H9 (cell line): Measurements from ENCODE around the gene EEF1A2. TPM values are rescaled to one million over a fixed set of nuclear protein-coding genes. Genes with fewer than 3 reads are reported as not detected.
A peak's percentile ranks its signal among the peaks of the same experiment; 100 is the strongest.

Experiments
- DNase-seq: peaks from one replicate; pipeline ENCODE4 v3.0.0-alpha.2; 2017
- H2AFZ ChIP-seq: one replicate; pipeline ENCODE4 v1.6.1; 2013; ENCODE audit warnings: mild to moderate bottlenecking, low read length, control low read depth, moderate library complexity
- H2AK5ac ChIP-seq: 2 replicates; pipeline ENCODE4 v1.6.1; 2013; ENCODE audit warnings: low read length, control low read depth, mixed read lengths; ENCODE audit not compliant: insufficient read length
- H2BK120ac ChIP-seq: one replicate; pipeline ENCODE4 v1.6.1; 2013; ENCODE audit warnings: low read depth, mild to moderate bottlenecking, low read length, control low read depth, inconsistent platforms; ENCODE audit not compliant: poor library complexity, severe bottlenecking
- H2BK12ac ChIP-seq: 2 replicates; pipeline ENCODE4 v1.6.1; 2013; ENCODE audit warnings: low read length, control low read depth, mixed read lengths, low read depth; ENCODE audit not compliant: insufficient read length
- H2BK15ac ChIP-seq: 2 replicates; pipeline ENCODE4 v1.6.1; 2013; ENCODE audit warnings: low read depth, low read length, control low read depth
- H2BK20ac ChIP-seq: one replicate; pipeline ENCODE4 v1.6.1; 2013; ENCODE audit warnings: low read depth, mild to moderate bottlenecking, low read length, control low read depth, inconsistent platforms; ENCODE audit not compliant: poor library complexity, severe bottlenecking
- H2BK5ac ChIP-seq: 2 replicates; pipeline ENCODE4 v1.6.1; 2013; ENCODE audit warnings: low read length, control low read depth, mixed read lengths; ENCODE audit not compliant: insufficient read length
- H3K14ac ChIP-seq: 2 replicates; pipeline ENCODE4 v1.6.1; 2013; ENCODE audit warnings: low read length, control low read depth; ENCODE audit not compliant: insufficient read depth
- H3K18ac ChIP-seq: 2 replicates; pipeline ENCODE4 v1.6.1; 2013; ENCODE audit warnings: low read depth, mild to moderate bottlenecking, mixed read lengths, low read length, control low read depth; ENCODE audit not compliant: insufficient read length
- H3K23ac ChIP-seq: 2 replicates; pipeline ENCODE4 v1.6.1; 2013; ENCODE audit warnings: low read length, control low read depth, mixed read lengths, low read depth; ENCODE audit not compliant: insufficient read length
- H3K23me2 ChIP-seq: 2 replicates; pipeline ENCODE4 v1.6.1; 2013; ENCODE audit warnings: low read depth, mild to moderate bottlenecking, mixed read lengths, low read length, control low read depth; ENCODE audit not compliant: insufficient read length, poor library complexity, severe bottlenecking
- H3K27ac ChIP-seq: 2 replicates; pipeline ENCODE4 v1.5.1; 2013; ENCODE audit warnings: low read length, control low read depth, mixed read lengths, low read depth; ENCODE audit not compliant: insufficient read length
- H3K27me3 ChIP-seq: 2 replicates; pipeline ENCODE4 v1.6.1; 2013; ENCODE audit warnings: low read length, control low read depth, inconsistent platforms; ENCODE audit not compliant: insufficient read depth
- H3K4ac ChIP-seq: 2 replicates; pipeline ENCODE4 v1.6.1; 2013; ENCODE audit warnings: low read depth, mild to moderate bottlenecking, control low read depth, inconsistent platforms, low read length, moderate library complexity
- H3K4me1 ChIP-seq: 2 replicates; pipeline ENCODE4 v1.6.1; 2013; ENCODE audit warnings: low read length, control low read depth, inconsistent platforms; ENCODE audit not compliant: insufficient read depth
- H3K4me2 ChIP-seq: 2 replicates; pipeline ENCODE4 v1.6.1; 2013; ENCODE audit warnings: low read length, control low read depth, mixed read lengths; ENCODE audit not compliant: insufficient read length, insufficient read depth
- H3K56ac ChIP-seq: 2 replicates; pipeline ENCODE4 v1.6.1; 2013; ENCODE audit warnings: low read depth, mild to moderate bottlenecking, mixed read lengths, low read length, control low read depth; ENCODE audit not compliant: insufficient read length
- H3K79me1 ChIP-seq: 2 replicates; pipeline ENCODE4 v1.6.1; 2013; ENCODE audit warnings: low read depth, mild to moderate bottlenecking, moderate library complexity, low read length, control low read depth, inconsistent platforms; ENCODE audit not compliant: insufficient read depth, poor library complexity, severe bottlenecking
- H3K79me2 ChIP-seq: 2 replicates; pipeline ENCODE4 v1.6.1; 2013; ENCODE audit warnings: low read length, control low read depth, inconsistent platforms; ENCODE audit not compliant: insufficient read depth
- H3K9ac ChIP-seq: 2 replicates; pipeline ENCODE4 v1.6.1; 2013; ENCODE audit warnings: low read length, control low read depth, mixed read lengths; ENCODE audit not compliant: insufficient read length; ENCODE audit errors: extremely low read depth
- H3K9me3 ChIP-seq: one replicate; pipeline ENCODE4 v1.6.1; 2013; ENCODE audit warnings: low read depth, low read length, inconsistent platforms; ENCODE audit not compliant: control insufficient read depth
- H3T11ph ChIP-seq: one replicate; pipeline ENCODE4 v1.6.1; 2013; ENCODE audit warnings: mild to moderate bottlenecking, low read length, control low read depth, inconsistent platforms
- H4K20me1 ChIP-seq: one replicate; pipeline ENCODE4 v1.6.1; 2013; ENCODE audit not compliant: control insufficient read depth, insufficient read length, insufficient read depth
- H4K5ac ChIP-seq: 2 replicates; pipeline ENCODE4 v1.6.1; 2013; ENCODE audit warnings: low read depth, mild to moderate bottlenecking, mixed read lengths, low read length, control low read depth; ENCODE audit not compliant: insufficient read length
- H4K8ac ChIP-seq: replicated peaks from 2 replicates; pipeline ENCODE4 v1.6.1; 2013; ENCODE audit warnings: low read length, control low read depth, mixed read lengths, low read depth; ENCODE audit not compliant: insufficient read length
- H4K91ac ChIP-seq: 2 replicates; pipeline ENCODE4 v1.6.1; 2013; ENCODE audit warnings: low read depth, mild to moderate bottlenecking, moderate library complexity, mixed read lengths, low read length, control low read depth; ENCODE audit not compliant: insufficient read length
- H3K27ac Mint-ChIP-seq, 3 experiments: 2 replicates in 2 of 3; 3 replicates in 1 of 3; pipeline ENCODE4 v1.8.0; 2020 to 2021; ENCODE audit warnings: mixed read lengths in 3 of 3, mild to moderate bottlenecking in 1 of 3, moderate library complexity in 1 of 3
- H3K27me3 Mint-ChIP-seq: 2 replicates; pipeline ENCODE4 v1.8.0; 2021; ENCODE audit warnings: low read depth, mild to moderate bottlenecking, moderate library complexity, mixed read lengths
- H3K36me3 Mint-ChIP-seq, 3 experiments: 2 replicates in 2 of 3; 3 replicates in 1 of 3; pipeline ENCODE4 v1.8.0; 2020 to 2021; ENCODE audit warnings: low read depth in 3 of 3, mixed read lengths in 3 of 3; ENCODE audit not compliant: insufficient read depth in 1 of 3
- H3K4me1 Mint-ChIP-seq, 2 experiments: 2 replicates each; pipeline ENCODE4 v1.8.0; 2020; ENCODE audit warnings: mixed read lengths in 2 of 2
- H3K4me3 Mint-ChIP-seq, 2 experiments: 2 replicates in 1 of 2; 3 replicates in 1 of 2; pipeline ENCODE4 v1.8.0; 2020 to 2021; ENCODE audit warnings: mild to moderate bottlenecking in 2 of 2, mixed read lengths in 2 of 2, moderate library complexity in 1 of 2
- H3K9me3 Mint-ChIP-seq, 2 experiments: 2 replicates in 1 of 2; 3 replicates in 1 of 2; pipeline ENCODE4 v1.8.0; 2020; ENCODE audit warnings: mild to moderate bottlenecking in 2 of 2, mixed read lengths in 2 of 2, moderate library complexity in 1 of 2
- WGBS: extraction: QIAGEN DNeasy Blood & Tissue Kit; methylation state at CpG from one replicate; pipeline ENCODE4 v1.1.7; 2013; ENCODE audit warnings: missing lambda C conversion rate, low lambda C conversion rate, mixed read lengths; ENCODE audit not compliant: insufficient read length; ENCODE audit errors: extremely low coverage; 5-methylcytosine and 5-hydroxymethylcytosine counted together
- total RNA-seq: library from RNA; stranded (reverse); gene quantifications from 2 replicates; pipeline ENCODE4 v1.2.1, GENCODE V29; 2021
- TF ChIP-seq, protein P1 (sequence below): fragments of 200-600 bp; sonication (generic); conservative IDR thresholded peaks from 3 replicates; pipeline ENCODE4 v1.8.0; 2021; ENCODE audit warnings: antibody characterized with exemption, mild to moderate bottlenecking

The EEF1A2 gene
- total RNA-seq, 1 experiment from 2014 or later, result 27.4 TPM

DNA sequence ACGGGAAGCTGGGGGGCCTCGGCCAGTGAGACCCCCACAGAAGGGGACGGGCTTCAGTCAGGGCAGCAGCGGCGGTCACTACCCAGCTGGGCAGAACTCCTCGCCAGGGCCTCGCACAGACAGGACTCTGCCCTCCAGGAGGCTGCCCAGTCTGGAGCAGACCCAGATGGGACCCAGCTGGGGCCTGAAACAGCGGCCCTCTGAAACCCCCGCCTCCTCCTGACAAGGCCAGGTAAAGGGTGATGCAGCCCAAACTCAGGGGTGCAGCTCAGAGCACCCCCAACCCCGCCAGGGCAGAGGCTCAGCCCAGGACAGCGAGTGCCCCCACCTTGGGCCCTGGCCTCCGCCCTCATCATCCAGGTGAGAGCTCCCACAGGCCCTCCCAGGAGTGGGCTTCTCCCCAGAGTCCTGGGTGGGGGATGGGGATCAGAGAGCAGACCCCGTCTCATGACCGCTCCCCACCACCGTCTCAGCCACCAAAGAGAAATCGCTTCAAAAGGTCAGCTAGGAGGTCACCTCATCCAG lies 2.2 kb downstream of the EEF1A2 start:
- peaks cover 46% of the 10 kb centered on the region for H3K27me3 Mint-ChIP-seq
- no peak overlapping the region for H2BK15ac ChIP-seq
- H2AK5ac ChIP-seq, result no peak overlapping the region
- TF ChIP-seq, protein P1, sequence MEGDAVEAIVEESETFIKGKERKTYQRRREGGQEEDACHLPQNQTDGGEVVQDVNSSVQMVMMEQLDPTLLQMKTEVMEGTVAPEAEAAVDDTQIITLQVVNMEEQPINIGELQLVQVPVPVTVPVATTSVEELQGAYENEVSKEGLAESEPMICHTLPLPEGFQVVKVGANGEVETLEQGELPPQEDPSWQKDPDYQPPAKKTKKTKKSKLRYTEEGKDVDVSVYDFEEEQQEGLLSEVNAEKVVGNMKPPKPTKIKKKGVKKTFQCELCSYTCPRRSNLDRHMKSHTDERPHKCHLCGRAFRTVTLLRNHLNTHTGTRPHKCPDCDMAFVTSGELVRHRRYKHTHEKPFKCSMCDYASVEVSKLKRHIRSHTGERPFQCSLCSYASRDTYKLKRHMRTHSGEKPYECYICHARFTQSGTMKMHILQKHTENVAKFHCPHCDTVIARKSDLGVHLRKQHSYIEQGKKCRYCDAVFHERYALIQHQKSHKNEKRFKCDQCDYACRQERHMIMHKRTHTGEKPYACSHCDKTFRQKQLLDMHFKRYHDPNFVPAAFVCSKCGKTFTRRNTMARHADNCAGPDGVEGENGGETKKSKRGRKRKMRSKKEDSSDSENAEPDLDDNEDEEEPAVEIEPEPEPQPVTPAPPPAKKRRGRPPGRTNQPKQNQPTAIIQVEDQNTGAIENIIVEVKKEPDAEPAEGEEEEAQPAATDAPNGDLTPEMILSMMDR, result no peak
- H3K27me3 ChIP-seq, result peaks cover 4% of the 10 kb centered on the region; the same call in 1 of the 2 replicates
- H3K23me2 ChIP-seq, result peaks cover 5% of the 10 kb centered on the region
- H3K18ac ChIP-seq, result no peak overlapping the region
- no peaks in the 10 kb centered on the region for H3K79me1 ChIP-seq
- H3K23ac ChIP-seq, result no peak overlapping the region
- no peaks in the 10 kb centered on the region for H3K79me2 ChIP-seq
- no peaks in the 10 kb centered on the region for H3K9me3 ChIP-seq
- peak; percentile 35 for DNase-seq
- H3K9me3 Mint-ChIP-seq, result peaks cover 2 to 11% of the 10 kb centered on the region in 2 experiments; a peak in 3 of 5 replicates
- H3K4me2 ChIP-seq, result peak overlapping the region; percentile 35
- no peak overlapping the region for H2BK5ac ChIP-seq
- H3K9ac ChIP-seq, result no peak overlapping the region
- H4K20me1 ChIP-seq, result peaks cover 2% of the 10 kb centered on the region
- H2BK12ac ChIP-seq, result no peak overlapping the region
- no peak overlapping the region for H3K56ac ChIP-seq
- peak overlapping the region in 1 of 2 experiments; percentile 62; a peak in 1 of 5 replicates for H3K4me3 Mint-ChIP-seq
- WGBS, result no CpG with 5 or more reads among the region's 16 CpGs
- H3K27ac ChIP-seq, result no peak overlapping the region
- H3K27ac Mint-ChIP-seq, result no peak overlapping the region
- H3K4me1 ChIP-seq, result no peaks in the 10 kb centered on the region
- no peak overlapping the region for H4K5ac ChIP-seq
- no peak overlapping the region for H2BK20ac ChIP-seq
- H2BK120ac ChIP-seq, result no peak overlapping the region
- H3K14ac ChIP-seq, result no peak overlapping the region
- H4K8ac ChIP-seq, result no peak overlapping the region
- no peak overlapping the region for H4K91ac ChIP-seq
- H3T11ph ChIP-seq, result no peak overlapping the region
- no peak overlapping the region for H3K4ac ChIP-seq
- no peak overlapping the region for H2AFZ ChIP-seq
- H3K4me1 Mint-ChIP-seq, result peaks cover 4 to 10% of the 10 kb centered on the region in 2 experiments; a peak in 3 of 4 replicates
- H3K36me3 Mint-ChIP-seq, result peaks cover 12 to 19% (median 12%) of the 10 kb centered on the region in 3 experiments; a peak in 6 of 7 replicates
